ENCODE measurements around the gene THOC5. TPM values are rescaled to one million over a fixed set of nuclear protein-coding genes. Genes with fewer than 3 reads are reported as not detected.

Gene THOC5
- total and polyA plus RNA-seq, 2 experiments from 2014 or later, result 24.6 to 53.4 TPM

DNA sequence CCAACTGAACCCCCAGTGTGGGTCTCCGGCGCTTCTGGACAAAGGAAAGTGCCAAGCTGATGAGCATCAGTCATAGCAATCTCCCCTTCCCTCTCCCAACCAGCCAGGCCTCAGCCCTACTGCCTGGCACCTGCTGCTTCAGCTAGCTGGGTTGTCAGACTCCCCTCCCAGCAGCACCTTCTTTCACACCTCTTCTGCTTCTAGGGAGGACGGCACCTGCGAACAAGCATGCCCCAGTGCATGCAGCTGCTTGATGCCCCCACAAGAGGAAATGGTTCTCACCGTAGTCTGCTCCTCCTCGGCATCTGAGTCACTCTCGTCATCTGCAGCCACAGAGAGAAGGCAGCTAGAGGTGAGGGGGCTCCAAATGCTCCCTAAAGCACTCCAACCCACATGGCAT, 25.4 kb downstream of the THOC5 start (continued):
- TF ChIP-seq STAT1 (IDR thresholded peaks at IDR 0.05; ENCODE audit: unreplicated experiment) (no peak), NANOG (IDR thresholded peaks at IDR 0.05; ENCODE audit: borderline replicate concordance) (no peak), JUNB (IDR thresholded peaks at IDR 0.05; ENCODE audit: unreplicated experiment) (no peak), EZH2phosphoT487 (IDR thresholded peaks at IDR 0.05; ENCODE audit: unreplicated experiment) (no peak), ZNF331 (CRISPR knock-in tag; IDR thresholded peaks at IDR 0.05; ENCODE audit: low read depth) (no peak), EZH2 (IDR thresholded peaks at IDR 0.05; ENCODE audit: low read depth, unreplicated experiment) (no peak)
- TF ChIP-seq, protein P1, sequence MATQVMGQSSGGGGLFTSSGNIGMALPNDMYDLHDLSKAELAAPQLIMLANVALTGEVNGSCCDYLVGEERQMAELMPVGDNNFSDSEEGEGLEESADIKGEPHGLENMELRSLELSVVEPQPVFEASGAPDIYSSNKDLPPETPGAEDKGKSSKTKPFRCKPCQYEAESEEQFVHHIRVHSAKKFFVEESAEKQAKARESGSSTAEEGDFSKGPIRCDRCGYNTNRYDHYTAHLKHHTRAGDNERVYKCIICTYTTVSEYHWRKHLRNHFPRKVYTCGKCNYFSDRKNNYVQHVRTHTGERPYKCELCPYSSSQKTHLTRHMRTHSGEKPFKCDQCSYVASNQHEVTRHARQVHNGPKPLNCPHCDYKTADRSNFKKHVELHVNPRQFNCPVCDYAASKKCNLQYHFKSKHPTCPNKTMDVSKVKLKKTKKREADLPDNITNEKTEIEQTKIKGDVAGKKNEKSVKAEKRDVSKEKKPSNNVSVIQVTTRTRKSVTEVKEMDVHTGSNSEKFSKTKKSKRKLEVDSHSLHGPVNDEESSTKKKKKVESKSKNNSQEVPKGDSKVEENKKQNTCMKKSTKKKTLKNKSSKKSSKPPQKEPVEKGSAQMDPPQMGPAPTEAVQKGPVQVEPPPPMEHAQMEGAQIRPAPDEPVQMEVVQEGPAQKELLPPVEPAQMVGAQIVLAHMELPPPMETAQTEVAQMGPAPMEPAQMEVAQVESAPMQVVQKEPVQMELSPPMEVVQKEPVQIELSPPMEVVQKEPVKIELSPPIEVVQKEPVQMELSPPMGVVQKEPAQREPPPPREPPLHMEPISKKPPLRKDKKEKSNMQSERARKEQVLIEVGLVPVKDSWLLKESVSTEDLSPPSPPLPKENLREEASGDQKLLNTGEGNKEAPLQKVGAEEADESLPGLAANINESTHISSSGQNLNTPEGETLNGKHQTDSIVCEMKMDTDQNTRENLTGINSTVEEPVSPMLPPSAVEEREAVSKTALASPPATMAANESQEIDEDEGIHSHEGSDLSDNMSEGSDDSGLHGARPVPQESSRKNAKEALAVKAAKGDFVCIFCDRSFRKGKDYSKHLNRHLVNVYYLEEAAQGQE (IDR thresholded peaks at IDR 0.05; ENCODE audit: unreplicated experiment), result no peak
- TF ChIP-seq, protein P2, sequence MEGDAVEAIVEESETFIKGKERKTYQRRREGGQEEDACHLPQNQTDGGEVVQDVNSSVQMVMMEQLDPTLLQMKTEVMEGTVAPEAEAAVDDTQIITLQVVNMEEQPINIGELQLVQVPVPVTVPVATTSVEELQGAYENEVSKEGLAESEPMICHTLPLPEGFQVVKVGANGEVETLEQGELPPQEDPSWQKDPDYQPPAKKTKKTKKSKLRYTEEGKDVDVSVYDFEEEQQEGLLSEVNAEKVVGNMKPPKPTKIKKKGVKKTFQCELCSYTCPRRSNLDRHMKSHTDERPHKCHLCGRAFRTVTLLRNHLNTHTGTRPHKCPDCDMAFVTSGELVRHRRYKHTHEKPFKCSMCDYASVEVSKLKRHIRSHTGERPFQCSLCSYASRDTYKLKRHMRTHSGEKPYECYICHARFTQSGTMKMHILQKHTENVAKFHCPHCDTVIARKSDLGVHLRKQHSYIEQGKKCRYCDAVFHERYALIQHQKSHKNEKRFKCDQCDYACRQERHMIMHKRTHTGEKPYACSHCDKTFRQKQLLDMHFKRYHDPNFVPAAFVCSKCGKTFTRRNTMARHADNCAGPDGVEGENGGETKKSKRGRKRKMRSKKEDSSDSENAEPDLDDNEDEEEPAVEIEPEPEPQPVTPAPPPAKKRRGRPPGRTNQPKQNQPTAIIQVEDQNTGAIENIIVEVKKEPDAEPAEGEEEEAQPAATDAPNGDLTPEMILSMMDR (conservative IDR thresholded peaks at IDR 0.05; ENCODE audit: low read depth in 2 of 2), result no peak

DNA sequence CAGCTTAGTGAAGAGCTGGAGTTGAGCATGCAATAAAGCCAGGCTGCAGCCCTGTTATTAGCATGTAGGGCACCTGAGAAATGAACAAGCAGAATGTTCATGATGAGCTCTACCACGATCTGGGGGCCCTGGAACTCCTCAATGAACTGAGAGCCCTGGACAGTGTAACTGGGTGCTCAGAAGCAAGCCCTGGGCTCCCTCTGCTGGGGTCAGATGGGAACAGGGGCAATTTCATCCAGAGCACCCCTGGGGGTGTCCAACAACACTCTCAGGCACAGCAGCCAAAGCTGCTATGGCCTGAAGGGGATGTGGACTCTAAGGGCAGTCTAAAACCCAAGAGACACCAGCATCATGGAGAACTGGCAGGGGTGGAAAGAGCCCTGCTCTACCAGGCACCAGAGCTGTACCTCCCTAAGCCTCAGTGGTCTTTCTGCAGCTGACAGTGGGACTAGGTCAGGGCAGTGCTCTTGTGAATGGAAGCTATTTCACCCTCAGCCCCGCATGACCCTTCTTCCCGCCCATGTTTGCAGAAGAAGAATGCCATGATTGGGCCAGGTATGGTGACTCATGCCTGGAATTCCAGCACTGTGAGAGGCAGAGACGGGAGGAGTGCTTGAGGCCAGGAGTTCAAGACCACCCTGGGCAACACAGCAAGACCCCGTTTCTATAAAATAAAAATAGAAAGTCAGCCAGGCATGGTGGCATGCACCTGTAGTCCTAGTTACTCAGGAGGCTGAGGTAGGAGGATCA, 28.9 kb downstream of the THOC5 start:
- Histone ChIP-seq H4K20me1 (replicated peaks; ENCODE audit: insufficient read depth) (0 out of 2 replicates have a peak, but pooled peaks cover 3% of the 10 kb centered on the region), H3K4me2 (no peak overlapping the region), H3F3A (replicated peaks; ENCODE audit: low read depth) (no peaks in the 10 kb centered on the region), H2AFZ (no peak overlapping the region), H3K79me2 (replicated peaks; ENCODE audit: insufficient read depth) (no peaks in the 10 kb centered on the region), H3K9me2 (ENCODE audit: insufficient read depth) (no peaks in the 10 kb centered on the region), H3K36me3 (ENCODE audit: insufficient read depth) (peaks cover 46% of the 10 kb centered on the region), H3K27ac (ENCODE audit: low read depth) (no peak overlapping the region), H3K27me3 (ENCODE audit: insufficient read depth) (no peaks in the 10 kb centered on the region), H3K4me3 (no peak overlapping the region), H3K4me1 (ENCODE audit: insufficient read depth) (no peaks in the 10 kb centered on the region)
- no peaks in the 10 kb centered on the region for H3K9me3 Mint-ChIP-seq
- peak; percentile 95 for ATAC-seq
- TF ChIP-seq, protein P2 (conservative IDR thresholded peaks at IDR 0.05; ENCODE audit: low read depth in 2 of 2), result peak; percentile 51 to 74
- no peak for TF ChIP-seq ZNF114 (CRISPR knock-in tag; IDR thresholded peaks at IDR 0.05)
- peak; percentile 63 for DNase-seq (ENCODE audit: low spot score)
- H3K27me3 Mint-ChIP-seq (ENCODE audit: insufficient read depth, low read depth, poor library complexity), result peaks cover 2% of the 10 kb centered on the region
- H3K4me3 Mint-ChIP-seq, result no peak overlapping the region
- H3K36me3 Mint-ChIP-seq (ENCODE audit: low read depth), result peaks cover 85% of the 10 kb centered on the region
- no peaks in the 10 kb centered on the region for H3K4me1 Mint-ChIP-seq
- H3K27ac Mint-ChIP-seq, result no peak overlapping the region
